ENCODE measurements around the gene KCTD20.

DNA sequence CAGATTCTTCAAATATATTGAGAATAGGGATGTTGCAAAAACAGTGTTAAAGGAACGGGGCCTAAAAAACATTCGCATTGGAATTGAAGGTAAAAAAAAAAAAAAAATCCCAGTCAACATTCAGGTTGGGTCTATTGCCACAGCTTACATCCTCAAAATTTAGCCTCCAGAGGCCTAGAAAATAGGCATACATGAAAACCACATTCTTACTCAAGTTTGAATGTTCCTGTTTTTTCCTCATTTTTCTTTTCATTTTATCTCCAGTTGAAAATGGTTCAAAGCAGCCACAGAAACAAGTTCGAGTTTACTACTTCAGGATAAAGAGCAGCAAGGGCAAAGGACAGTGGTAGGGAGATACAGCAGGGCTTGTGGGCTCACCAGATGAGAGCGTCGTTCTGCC lies 41.9 kb downstream of the KCTD20 start:
- TF ChIP-seq, protein P1, sequence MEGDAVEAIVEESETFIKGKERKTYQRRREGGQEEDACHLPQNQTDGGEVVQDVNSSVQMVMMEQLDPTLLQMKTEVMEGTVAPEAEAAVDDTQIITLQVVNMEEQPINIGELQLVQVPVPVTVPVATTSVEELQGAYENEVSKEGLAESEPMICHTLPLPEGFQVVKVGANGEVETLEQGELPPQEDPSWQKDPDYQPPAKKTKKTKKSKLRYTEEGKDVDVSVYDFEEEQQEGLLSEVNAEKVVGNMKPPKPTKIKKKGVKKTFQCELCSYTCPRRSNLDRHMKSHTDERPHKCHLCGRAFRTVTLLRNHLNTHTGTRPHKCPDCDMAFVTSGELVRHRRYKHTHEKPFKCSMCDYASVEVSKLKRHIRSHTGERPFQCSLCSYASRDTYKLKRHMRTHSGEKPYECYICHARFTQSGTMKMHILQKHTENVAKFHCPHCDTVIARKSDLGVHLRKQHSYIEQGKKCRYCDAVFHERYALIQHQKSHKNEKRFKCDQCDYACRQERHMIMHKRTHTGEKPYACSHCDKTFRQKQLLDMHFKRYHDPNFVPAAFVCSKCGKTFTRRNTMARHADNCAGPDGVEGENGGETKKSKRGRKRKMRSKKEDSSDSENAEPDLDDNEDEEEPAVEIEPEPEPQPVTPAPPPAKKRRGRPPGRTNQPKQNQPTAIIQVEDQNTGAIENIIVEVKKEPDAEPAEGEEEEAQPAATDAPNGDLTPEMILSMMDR (IDR thresholded peaks at IDR 0.05; ENCODE audit: low read length) = no peak
- no peak for TF ChIP-seq EZH2phosphoT487 (IDR thresholded peaks at IDR 0.05; ENCODE audit: low read length)

Data from MM.1S (cell line).